ENCODE results near the gene ZBTB7A.

GRCh38 chr19:4053423-4054324 lies 13.0 kb downstream of the ZBTB7A start:
- TF ChIP-seq CTCF (IDR thresholded peaks at IDR 0.05) (no peak), EP300 (IDR thresholded peaks at IDR 0.05) (no peak)

Data from tibial nerve (tissue), 4 donors.